Measurements from ENCODE around the gene PRKCA.

DNA sequence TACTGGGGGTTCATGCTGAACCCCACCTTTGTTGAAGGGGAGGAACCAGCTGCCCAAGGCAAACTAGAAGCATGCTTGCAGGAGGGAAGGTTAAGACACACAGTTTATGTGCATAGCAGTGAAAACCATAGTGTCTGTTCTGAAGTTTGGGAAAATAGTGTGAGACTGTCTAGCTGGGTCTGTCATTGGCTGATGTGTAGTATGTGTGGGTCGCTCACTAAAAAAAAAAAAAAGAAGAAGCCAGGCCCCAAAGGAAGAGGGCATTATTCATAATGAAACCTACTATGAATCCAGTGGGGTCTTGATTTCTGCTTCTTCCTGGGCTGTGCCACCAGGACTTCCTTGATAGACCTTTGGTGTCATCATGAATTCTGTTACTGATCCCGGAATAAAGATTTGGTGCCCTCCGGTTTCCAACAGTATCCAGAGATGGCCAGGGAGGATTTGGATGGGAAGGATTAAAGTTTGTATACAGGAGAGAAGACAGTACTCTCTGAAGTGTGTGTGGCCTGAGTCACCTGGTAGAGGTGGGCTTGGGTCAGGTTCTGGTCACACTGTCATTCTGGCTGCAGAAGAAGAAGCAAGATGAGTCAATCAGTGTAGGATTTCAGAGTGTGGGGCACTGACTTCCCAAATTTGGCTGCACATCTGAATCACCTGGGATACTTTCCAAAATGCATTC, 220.3 kb downstream of the PRKCA start:
- no peak for TF ChIP-seq EP300 (IDR thresholded peaks at IDR 0.05)
- TF ChIP-seq, protein P1, sequence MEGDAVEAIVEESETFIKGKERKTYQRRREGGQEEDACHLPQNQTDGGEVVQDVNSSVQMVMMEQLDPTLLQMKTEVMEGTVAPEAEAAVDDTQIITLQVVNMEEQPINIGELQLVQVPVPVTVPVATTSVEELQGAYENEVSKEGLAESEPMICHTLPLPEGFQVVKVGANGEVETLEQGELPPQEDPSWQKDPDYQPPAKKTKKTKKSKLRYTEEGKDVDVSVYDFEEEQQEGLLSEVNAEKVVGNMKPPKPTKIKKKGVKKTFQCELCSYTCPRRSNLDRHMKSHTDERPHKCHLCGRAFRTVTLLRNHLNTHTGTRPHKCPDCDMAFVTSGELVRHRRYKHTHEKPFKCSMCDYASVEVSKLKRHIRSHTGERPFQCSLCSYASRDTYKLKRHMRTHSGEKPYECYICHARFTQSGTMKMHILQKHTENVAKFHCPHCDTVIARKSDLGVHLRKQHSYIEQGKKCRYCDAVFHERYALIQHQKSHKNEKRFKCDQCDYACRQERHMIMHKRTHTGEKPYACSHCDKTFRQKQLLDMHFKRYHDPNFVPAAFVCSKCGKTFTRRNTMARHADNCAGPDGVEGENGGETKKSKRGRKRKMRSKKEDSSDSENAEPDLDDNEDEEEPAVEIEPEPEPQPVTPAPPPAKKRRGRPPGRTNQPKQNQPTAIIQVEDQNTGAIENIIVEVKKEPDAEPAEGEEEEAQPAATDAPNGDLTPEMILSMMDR (IDR thresholded peaks at IDR 0.05): no peak
- no peak for TF ChIP-seq POLR2A (IDR thresholded peaks at IDR 0.05)

Data from ovary (tissue), 3 donors.